Measurements from ENCODE around the gene PCNT. TPM values are rescaled to one million over a fixed set of nuclear protein-coding genes. Genes with fewer than 3 reads are reported as not detected.

PCNT gene
- total RNA-seq, 1 experiment from 2014 or later = 41.0 TPM

GRCh38 chr21:46379105-46379504 lies 55.1 kb downstream of the PCNT start:
- DNase-seq (ENCODE audit: low spot score) (no peak), ATAC-seq (no peak)
- H3K27me3 Mint-ChIP-seq (ENCODE audit: low read depth) = no peaks in the 10 kb centered on the region
- ChIA-PET POLR2A (no interaction called here), CTCF (interaction anchor here (1.3 kb wide), 1 partner anchor 150 kb away, joined by 4 read pairs; no protein-coding TSS in a partner anchor)
- TF ChIP-seq JUN (CRISPR knock-in tag; IDR thresholded peaks at IDR 0.05) (no peak), E2F5 (CRISPR knock-in tag; IDR thresholded peaks at IDR 0.05) (no peak), MXD4 (CRISPR knock-in tag; IDR thresholded peaks at IDR 0.05; ENCODE audit: borderline replicate concordance) (no peak), NFYB (CRISPR knock-in tag; conservative IDR thresholded peaks at IDR 0.05; ENCODE audit: low read depth) (no peak), NR1H2 (CRISPR knock-in tag; IDR thresholded peaks at IDR 0.05) (no peak), PRDM15 (CRISPR knock-in tag; IDR thresholded peaks at IDR 0.05) (no peak), NFATC4 (CRISPR knock-in tag; IDR thresholded peaks at IDR 0.05) (no peak), GTF2I (CRISPR knock-in tag; conservative IDR thresholded peaks at IDR 0.05) (no peak), ARID4B (CRISPR knock-in tag; IDR thresholded peaks at IDR 0.05; ENCODE audit: borderline replicate concordance) (no peak), TP53 (CRISPR knock-in tag; IDR thresholded peaks at IDR 0.05) (no peak), ZNF532 (CRISPR knock-in tag; IDR thresholded peaks at IDR 0.05; ENCODE audit: borderline replicate concordance) (no peak)
- TF ChIP-seq, protein P1, sequence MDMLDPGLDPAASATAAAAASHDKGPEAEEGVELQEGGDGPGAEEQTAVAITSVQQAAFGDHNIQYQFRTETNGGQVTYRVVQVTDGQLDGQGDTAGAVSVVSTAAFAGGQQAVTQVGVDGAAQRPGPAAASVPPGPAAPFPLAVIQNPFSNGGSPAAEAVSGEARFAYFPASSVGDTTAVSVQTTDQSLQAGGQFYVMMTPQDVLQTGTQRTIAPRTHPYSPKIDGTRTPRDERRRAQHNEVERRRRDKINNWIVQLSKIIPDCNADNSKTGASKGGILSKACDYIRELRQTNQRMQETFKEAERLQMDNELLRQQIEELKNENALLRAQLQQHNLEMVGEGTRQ (CRISPR knock-in tag; IDR thresholded peaks at IDR 0.05) = no peak
- TF ChIP-seq, protein P2, sequence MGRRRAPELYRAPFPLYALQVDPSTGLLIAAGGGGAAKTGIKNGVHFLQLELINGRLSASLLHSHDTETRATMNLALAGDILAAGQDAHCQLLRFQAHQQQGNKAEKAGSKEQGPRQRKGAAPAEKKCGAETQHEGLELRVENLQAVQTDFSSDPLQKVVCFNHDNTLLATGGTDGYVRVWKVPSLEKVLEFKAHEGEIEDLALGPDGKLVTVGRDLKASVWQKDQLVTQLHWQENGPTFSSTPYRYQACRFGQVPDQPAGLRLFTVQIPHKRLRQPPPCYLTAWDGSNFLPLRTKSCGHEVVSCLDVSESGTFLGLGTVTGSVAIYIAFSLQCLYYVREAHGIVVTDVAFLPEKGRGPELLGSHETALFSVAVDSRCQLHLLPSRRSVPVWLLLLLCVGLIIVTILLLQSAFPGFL (CRISPR knock-in tag; IDR thresholded peaks at IDR 0.05; ENCODE audit: borderline replicate concordance) = no peak
- peaks cover 28% of the 10 kb centered on the region for H3K4me1 Mint-ChIP-seq
- H3K36me3 Mint-ChIP-seq = peaks cover 28% of the 10 kb centered on the region
- peaks cover 21% of the 10 kb centered on the region for H3K9me3 Mint-ChIP-seq
- peak overlapping the region; percentile 96 for H3K27ac Mint-ChIP-seq
- no peak overlapping the region for H3K4me3 Mint-ChIP-seq
